H1 (cell line): ENCODE results near the gene SLC2A4. TPM values are rescaled to one million over a fixed set of nuclear protein-coding genes. Genes with fewer than 3 reads are reported as not detected.

Experiments used
- CTCF ChIA-PET: fragments of 300-600 bp; sonication (Branson Sonifier 250); formaldehyde crosslinking; loops from one replicate; lab custom pipeline; 2021; ENCODE audit not compliant: partially characterized antibody; lab: Charles Lee
- POLR2A ChIA-PET: fragments of 300-600 bp; sonication (Branson Sonifier 250); formaldehyde crosslinking; loops from one replicate; lab custom pipeline; 2021; ENCODE audit warnings: inconsistent platforms; ENCODE audit not compliant: partially characterized antibody; lab: Charles Lee
- DNase-seq, 2 experiments: peaks; one replicate each; pipeline versions ENCODE4 v3.0.0 to v3.0.0-alpha.2; 2010 to 2022; ENCODE audit warnings: low spot score in 2 of 2, low read depth in 1 of 2, mixed read lengths in 1 of 2
- FAIRE-seq: peaks from 2 replicates; lab custom pipeline; 2011; peaks lifted over from hg19 to GRCh38; lab: Jason Lieb, UNC
- H2AFZ ChIP-seq: 2 replicates; pipeline ENCODE4 v1.8.1; 2012; ENCODE audit warnings: low read length, inconsistent platforms
- H2AK5ac ChIP-seq: 2 replicates; pipeline ENCODE4 v1.6.1; 2013; ENCODE audit warnings: low read depth, low read length
- H2BK120ac ChIP-seq: replicated peaks from 2 replicates; pipeline ENCODE3; 2013; ENCODE audit warnings: low read depth, low read length, inconsistent platforms
- H2BK12ac ChIP-seq: 2 replicates; pipeline ENCODE4 v1.6.1; 2013; ENCODE audit warnings: low read depth, low read length
- H2BK15ac ChIP-seq: 2 replicates; pipeline ENCODE4 v1.6.1; 2013; ENCODE audit warnings: low read length
- H2BK20ac ChIP-seq: 2 replicates; pipeline ENCODE4 v1.6.1; 2013; ENCODE audit warnings: low read length
- H2BK5ac ChIP-seq: 2 replicates; pipeline ENCODE4 v1.6.1; 2013; ENCODE audit warnings: low read depth, low read length
- H3K14ac ChIP-seq: 2 replicates; pipeline ENCODE4 v1.6.1; 2013; ENCODE audit warnings: inconsistent platforms; ENCODE audit not compliant: insufficient read length
- H3K18ac ChIP-seq: 2 replicates; pipeline ENCODE4 v1.6.1; 2013; ENCODE audit warnings: low read length; ENCODE audit errors: extremely low read depth
- H3K23ac ChIP-seq: 2 replicates; pipeline ENCODE4 v1.6.1; 2013; ENCODE audit warnings: inconsistent platforms; ENCODE audit not compliant: insufficient read length
- H3K23me2 ChIP-seq: 2 replicates; pipeline ENCODE4 v1.6.1; 2013; ENCODE audit warnings: low read depth, low read length
- H3K27ac ChIP-seq: 2 replicates; pipeline ENCODE4 v1.6.1; 2011; ENCODE audit warnings: low read depth, low read length, inconsistent platforms
- H3K27me3 ChIP-seq, 4 experiments: replicated peaks in 1 of 4; 1 replicate in 1 of 4; 2 replicates in 3 of 4; pipeline versions ENCODE4 v1.6.1 to v1.8.1; 2011 to 2013; ENCODE audit warnings: low read length in 3 of 4, mild to moderate bottlenecking in 3 of 4, inconsistent platforms in 2 of 4, mixed read lengths in 2 of 4, moderate library complexity in 1 of 4; ENCODE audit not compliant: control insufficient read depth in 3 of 4, insufficient read depth in 3 of 4; ENCODE audit errors: extremely low read depth in 1 of 4
- H3K36me3 ChIP-seq, 4 experiments: 2 replicates each; pipeline versions ENCODE4 v1.6.1 to v1.8.1; 2011 to 2013; ENCODE audit warnings: mild to moderate bottlenecking in 4 of 4, low read length in 3 of 4, moderate library complexity in 2 of 4, control low read depth in 1 of 4, inconsistent platforms in 1 of 4; ENCODE audit not compliant: insufficient read depth in 4 of 4, control insufficient read depth in 2 of 4
- H3K4ac ChIP-seq: replicated peaks from 2 replicates; pipeline ENCODE3; 2013; ENCODE audit warnings: low read length, low read depth, mixed read lengths, inconsistent platforms; ENCODE audit not compliant: insufficient read length
- H3K4me1 ChIP-seq, 4 experiments: replicated peaks in 1 of 4; 1 replicate in 1 of 4; 2 replicates in 3 of 4; pipeline versions ENCODE4 v1.6.1 to v1.8.1; 2011 to 2013; ENCODE audit warnings: low read length in 3 of 4, inconsistent platforms in 2 of 4, mixed read lengths in 1 of 4; ENCODE audit not compliant: insufficient read depth in 4 of 4, control insufficient read depth in 3 of 4
- H3K4me2 ChIP-seq, 2 experiments: 2 replicates each; pipeline versions ENCODE4 v1.6.1 to v1.8.1; 2011 to 2013; ENCODE audit warnings: low read depth in 2 of 2, low read length in 2 of 2, control low read depth in 1 of 2, inconsistent platforms in 1 of 2, mild to moderate bottlenecking in 1 of 2; ENCODE audit not compliant: insufficient read depth in 1 of 2
- H3K4me3 ChIP-seq, 4 experiments: fragments of 200-600, 300-600 bp in 1 of 4; sonication (generic), shearing (Covaris generic), sonication (Bioruptor Twin) in 1 of 4; 2 replicates each; pipeline versions ENCODE4 v1.5.1 to v1.8.1; 2011 to 2016; ENCODE audit warnings: low read length in 4 of 4, low read depth in 3 of 4, control low read depth in 2 of 4, inconsistent platforms in 2 of 4, mild to moderate bottlenecking in 2 of 4, mixed read lengths in 1 of 4, moderate library complexity in 1 of 4; ENCODE audit not compliant: insufficient read depth in 2 of 4; ENCODE audit errors: extremely low read depth in 1 of 4
- H3K56ac ChIP-seq: replicated peaks from 2 replicates; pipeline ENCODE3; 2013; ENCODE audit warnings: low read depth, mild to moderate bottlenecking, mixed read lengths, low read length, inconsistent platforms; ENCODE audit not compliant: insufficient read length
- H3K79me1 ChIP-seq: 2 replicates; pipeline ENCODE4 v1.6.1; 2013; ENCODE audit warnings: low read depth, low read length, control low read depth
- H3K79me2 ChIP-seq, 2 experiments: 2 replicates each; pipeline versions ENCODE4 v1.6.1 to v1.8.1; 2012 to 2013; ENCODE audit warnings: low read length in 2 of 2, mild to moderate bottlenecking in 2 of 2, inconsistent platforms in 1 of 2; ENCODE audit not compliant: insufficient read depth in 2 of 2, control insufficient read depth in 1 of 2
- H3K9ac ChIP-seq, 4 experiments: replicated peaks in 1 of 4; 1 replicate in 1 of 4; 2 replicates in 3 of 4; pipeline versions ENCODE4 v1.6.1 to v1.8.1; 2011 to 2013; ENCODE audit warnings: low read depth in 3 of 4, low read length in 3 of 4, control low read depth in 2 of 4, mild to moderate bottlenecking in 2 of 4, moderate library complexity in 2 of 4, inconsistent platforms in 1 of 4; ENCODE audit errors: extremely low read depth in 1 of 4
- H3K9me3 ChIP-seq, 2 experiments: 2 replicates each; pipeline versions ENCODE4 v1.6.1 to v1.8.1; 2012 to 2013; ENCODE audit warnings: mild to moderate bottlenecking in 2 of 2, moderate library complexity in 2 of 2, control low read depth in 1 of 2, inconsistent platforms in 1 of 2, low read depth in 1 of 2, low read length in 1 of 2, mixed read lengths in 1 of 2; ENCODE audit not compliant: insufficient read depth in 2 of 2
- H4K20me1 ChIP-seq, 2 experiments: replicated peaks in 1 of 2; 2 replicates each; pipeline versions ENCODE3 to v1.8.1; 2011 to 2013; ENCODE audit warnings: inconsistent platforms in 2 of 2, low read length in 2 of 2, mild to moderate bottlenecking in 1 of 2; ENCODE audit not compliant: insufficient read depth in 2 of 2, control insufficient read depth in 1 of 2
- H4K5ac ChIP-seq: 2 replicates; pipeline ENCODE4 v1.6.1; 2013; ENCODE audit warnings: low read length, low read depth, mixed read lengths, inconsistent platforms; ENCODE audit not compliant: insufficient read length
- H4K8ac ChIP-seq: 2 replicates; pipeline ENCODE4 v1.8.0; 2013; ENCODE audit warnings: mild to moderate bottlenecking, moderate library complexity, low read length, inconsistent platforms; ENCODE audit not compliant: insufficient read depth; ENCODE audit errors: extremely low read depth
- H4K91ac ChIP-seq: replicated peaks from 2 replicates; pipeline ENCODE3; 2013; ENCODE audit warnings: low read length, mixed read lengths, inconsistent platforms; ENCODE audit not compliant: insufficient read length
- TAF7 ChIP-seq: optimal IDR thresholded peaks from 2 replicates; pipeline ENCODE3; 2011; ENCODE audit warnings: low read depth, mild to moderate bottlenecking, inconsistent platforms, low read length, moderate library complexity, borderline replicate concordance
- WGBS, 2 experiments: shearing (Covaris generic) in 1 of 2; methylation state at CpG; one replicate each; pipeline versions ENCODE4 v1.1.6 to v1.1.7; 2013 to 2015; ENCODE audit warnings: low lambda C conversion rate in 2 of 2, mixed read lengths in 2 of 2, inconsistent platforms in 1 of 2, low coverage in 1 of 2, missing lambda C conversion rate in 1 of 2; ENCODE audit not compliant: insufficient replicate concordance in 2 of 2, insufficient coverage in 1 of 2, insufficient read length in 1 of 2; ENCODE audit errors: extremely low coverage in 1 of 2, missing lambda C conversion rate in 1 of 2; 5-methylcytosine and 5-hydroxymethylcytosine counted together
- polyA plus RNA-seq, 7 experiments: library from polyadenylated mRNA; depleted of rRNA in 3 of 7; stranded (reverse) in 5 of 7; unstranded in 2 of 7; fragments of >200 nt in 5 of 7; fragments of 200-250 nt in 2 of 7; gene quantifications; 1 replicate in 5 of 7; 2 replicates in 1 of 7; 4 replicates in 1 of 7; pipeline versions ENCODE4 v1.2.1 to v1.2.3, GENCODE V29; 2011 to 2013; ENCODE audit warnings: missing spikeins in 2 of 7, mixed read lengths in 2 of 7
- total RNA-seq: library from RNA; stranded (reverse); fragmentation: NEBNext Ultra II Directional; extraction: Animal tissue kit (Norgen Biotek cat#: 25700); gene quantifications from 2 replicates; pipeline ENCODE4 v1.2.1, GENCODE V29; 2021
- TF ChIP-seq, protein P1 (sequence below), 3 experiments: IDR thresholded peaks; 1 replicate in 2 of 3; 2 replicates in 1 of 3; pipeline versions ENCODE4 v1.5.1 to v1.6.1; 2011; ENCODE audit warnings: low read length in 3 of 3, mild to moderate bottlenecking in 3 of 3, inconsistent platforms in 2 of 3, low read depth in 1 of 3, moderate library complexity in 1 of 3; ENCODE audit not compliant: insufficient read depth in 1 of 3; ENCODE audit errors: control extremely low read depth in 1 of 3

SLC2A4 gene
- total and polyA plus RNA-seq, 2 of the 8 experiments (the other 6 are each of a cell fraction or from before 2014, with no cell fraction given), result 5.7 to 6.9 TPM

GRCh38 chr17:7295230-7296180 is 14.0 kb downstream of the SLC2A4 start:
- FAIRE-seq, result no peak
- H4K8ac ChIP-seq, result no peak overlapping the region
- no peak overlapping the region for H2BK15ac ChIP-seq
- WGBS, 2 experiments, result 65% methylated on average over 41 of the region's 42 CpGs; no CpG with 5 or more reads in 1 of the 2 experiments
- no peak overlapping the region for H3K23ac ChIP-seq
- peaks cover 2% of the 10 kb centered on the region; the same call in 1 of the 2 replicates for H3K23me2 ChIP-seq
- H3K9me3 ChIP-seq, result no peaks in the 10 kb centered on the region; a peak in 1 of 4 replicates
- H3K27ac ChIP-seq, result no peak overlapping the region
- H3K4me3 ChIP-seq, result peak overlapping the region; percentile 46 to 65 (median 52)
- no peak overlapping the region for H2BK120ac ChIP-seq
- H4K5ac ChIP-seq, result no peak overlapping the region
- TF ChIP-seq, protein P1, sequence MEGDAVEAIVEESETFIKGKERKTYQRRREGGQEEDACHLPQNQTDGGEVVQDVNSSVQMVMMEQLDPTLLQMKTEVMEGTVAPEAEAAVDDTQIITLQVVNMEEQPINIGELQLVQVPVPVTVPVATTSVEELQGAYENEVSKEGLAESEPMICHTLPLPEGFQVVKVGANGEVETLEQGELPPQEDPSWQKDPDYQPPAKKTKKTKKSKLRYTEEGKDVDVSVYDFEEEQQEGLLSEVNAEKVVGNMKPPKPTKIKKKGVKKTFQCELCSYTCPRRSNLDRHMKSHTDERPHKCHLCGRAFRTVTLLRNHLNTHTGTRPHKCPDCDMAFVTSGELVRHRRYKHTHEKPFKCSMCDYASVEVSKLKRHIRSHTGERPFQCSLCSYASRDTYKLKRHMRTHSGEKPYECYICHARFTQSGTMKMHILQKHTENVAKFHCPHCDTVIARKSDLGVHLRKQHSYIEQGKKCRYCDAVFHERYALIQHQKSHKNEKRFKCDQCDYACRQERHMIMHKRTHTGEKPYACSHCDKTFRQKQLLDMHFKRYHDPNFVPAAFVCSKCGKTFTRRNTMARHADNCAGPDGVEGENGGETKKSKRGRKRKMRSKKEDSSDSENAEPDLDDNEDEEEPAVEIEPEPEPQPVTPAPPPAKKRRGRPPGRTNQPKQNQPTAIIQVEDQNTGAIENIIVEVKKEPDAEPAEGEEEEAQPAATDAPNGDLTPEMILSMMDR (IDR thresholded peaks at IDR 0.05; ENCODE audit: control extremely low read depth in 1 of 3, insufficient read depth in 1 of 3, low read depth in 1 of 3, low read length in 3 of 3), result peak in 1 of 3 experiments; percentile 7; a peak in 1 of 4 replicates
- TF ChIP-seq TAF7, result no peak
- DNase-seq, result no peak
- H4K91ac ChIP-seq, result no peak overlapping the region
- H2AFZ ChIP-seq, result no peak overlapping the region
- no peak overlapping the region for H3K56ac ChIP-seq
- no peaks in the 10 kb centered on the region for H3K36me3 ChIP-seq
- H2BK20ac ChIP-seq, result no peak overlapping the region
- POLR2A ChIA-PET, result interaction anchor here (0.8 to 3.5 kb wide), 13 partner anchors 10 to 78 kb away, joined by 3 to 19 read pairs (median 8); partner anchors contain the start of genes CTDNEP1, ELP5, PHF23 and SLC2A4
- no peak overlapping the region for H3K14ac ChIP-seq
- peak overlapping the region; percentile 82 to 88 for H3K4me2 ChIP-seq
- peak overlapping the region; percentile 48; the same call in 1 of the 2 replicates for H2AK5ac ChIP-seq
- peaks cover 0 to 9% of the 10 kb centered on the region in 2 experiments for H4K20me1 ChIP-seq
- peaks cover 0 to 14% (median 5%) of the 10 kb centered on the region in 4 experiments; a peak in 5 of 7 replicates for H3K4me1 ChIP-seq
- peak overlapping the region in 1 of 4 experiments; percentile 47; a peak in 2 of 7 replicates for H3K9ac ChIP-seq
- H3K27me3 ChIP-seq, result peaks cover 3 to 11% (median 9%) of the 10 kb centered on the region in 4 experiments
- 0 out of 2 replicates have a peak overlapping the region, but pooled peaks have one; percentile 71 for H3K18ac ChIP-seq
- H3K79me2 ChIP-seq, result no peaks in the 10 kb centered on the region
- H3K79me1 ChIP-seq, result peaks cover 2% of the 10 kb centered on the region; the same call in 1 of the 2 replicates
- 0 out of 2 replicates have a peak overlapping the region, but pooled peaks have one; percentile 47 for H2BK5ac ChIP-seq
- H2BK12ac ChIP-seq, result peak overlapping the region; percentile 81; the same call in 1 of the 2 replicates
- CTCF ChIA-PET, result interaction anchor here (0.5 to 2.8 kb wide), 21 partner anchors 10 to 264 kb away, joined by 3 to 42 read pairs (median 6); partner anchors contain the start of genes ACADVL, DLG4, GABARAP and GPS2
- H3K4ac ChIP-seq, result no peak overlapping the region
